H9 (cell line): ENCODE results near the gene RBFOX1. TPM values are rescaled to one million over a fixed set of nuclear protein-coding genes. Genes with fewer than 3 reads are reported as not detected.

Source experiments
- DNase-seq: peaks from one replicate; pipeline ENCODE4 v3.0.0-alpha.2; 2017
- H2AFZ ChIP-seq: one replicate; pipeline ENCODE4 v1.6.1; 2013; ENCODE audit warnings: mild to moderate bottlenecking, low read length, control low read depth, moderate library complexity
- H2AK5ac ChIP-seq: 2 replicates; pipeline ENCODE4 v1.6.1; 2013; ENCODE audit warnings: low read length, control low read depth, mixed read lengths; ENCODE audit not compliant: insufficient read length
- H2BK120ac ChIP-seq: one replicate; pipeline ENCODE4 v1.6.1; 2013; ENCODE audit warnings: low read depth, mild to moderate bottlenecking, low read length, control low read depth, inconsistent platforms; ENCODE audit not compliant: poor library complexity, severe bottlenecking
- H2BK12ac ChIP-seq: 2 replicates; pipeline ENCODE4 v1.6.1; 2013; ENCODE audit warnings: low read length, control low read depth, mixed read lengths, low read depth; ENCODE audit not compliant: insufficient read length
- H2BK15ac ChIP-seq: 2 replicates; pipeline ENCODE4 v1.6.1; 2013; ENCODE audit warnings: low read depth, low read length, control low read depth
- H2BK20ac ChIP-seq: one replicate; pipeline ENCODE4 v1.6.1; 2013; ENCODE audit warnings: low read depth, mild to moderate bottlenecking, low read length, control low read depth, inconsistent platforms; ENCODE audit not compliant: poor library complexity, severe bottlenecking
- H2BK5ac ChIP-seq: 2 replicates; pipeline ENCODE4 v1.6.1; 2013; ENCODE audit warnings: low read length, control low read depth, mixed read lengths; ENCODE audit not compliant: insufficient read length
- H3K14ac ChIP-seq: 2 replicates; pipeline ENCODE4 v1.6.1; 2013; ENCODE audit warnings: low read length, control low read depth; ENCODE audit not compliant: insufficient read depth
- H3K18ac ChIP-seq: 2 replicates; pipeline ENCODE4 v1.6.1; 2013; ENCODE audit warnings: low read depth, mild to moderate bottlenecking, mixed read lengths, low read length, control low read depth; ENCODE audit not compliant: insufficient read length
- H3K23ac ChIP-seq: 2 replicates; pipeline ENCODE4 v1.6.1; 2013; ENCODE audit warnings: low read length, control low read depth, mixed read lengths, low read depth; ENCODE audit not compliant: insufficient read length
- H3K23me2 ChIP-seq: 2 replicates; pipeline ENCODE4 v1.6.1; 2013; ENCODE audit warnings: low read depth, mild to moderate bottlenecking, mixed read lengths, low read length, control low read depth; ENCODE audit not compliant: insufficient read length, poor library complexity, severe bottlenecking
- H3K27ac ChIP-seq: 2 replicates; pipeline ENCODE4 v1.5.1; 2013; ENCODE audit warnings: low read length, control low read depth, mixed read lengths, low read depth; ENCODE audit not compliant: insufficient read length
- H3K27me3 ChIP-seq: 2 replicates; pipeline ENCODE4 v1.6.1; 2013; ENCODE audit warnings: low read length, control low read depth, inconsistent platforms; ENCODE audit not compliant: insufficient read depth
- H3K4ac ChIP-seq: 2 replicates; pipeline ENCODE4 v1.6.1; 2013; ENCODE audit warnings: low read depth, mild to moderate bottlenecking, control low read depth, inconsistent platforms, low read length, moderate library complexity
- H3K4me1 ChIP-seq: 2 replicates; pipeline ENCODE4 v1.6.1; 2013; ENCODE audit warnings: low read length, control low read depth, inconsistent platforms; ENCODE audit not compliant: insufficient read depth
- H3K4me2 ChIP-seq: 2 replicates; pipeline ENCODE4 v1.6.1; 2013; ENCODE audit warnings: low read length, control low read depth, mixed read lengths; ENCODE audit not compliant: insufficient read length, insufficient read depth
- H3K56ac ChIP-seq: 2 replicates; pipeline ENCODE4 v1.6.1; 2013; ENCODE audit warnings: low read depth, mild to moderate bottlenecking, mixed read lengths, low read length, control low read depth; ENCODE audit not compliant: insufficient read length
- H3K79me1 ChIP-seq: 2 replicates; pipeline ENCODE4 v1.6.1; 2013; ENCODE audit warnings: low read depth, mild to moderate bottlenecking, moderate library complexity, low read length, control low read depth, inconsistent platforms; ENCODE audit not compliant: insufficient read depth, poor library complexity, severe bottlenecking
- H3K79me2 ChIP-seq: 2 replicates; pipeline ENCODE4 v1.6.1; 2013; ENCODE audit warnings: low read length, control low read depth, inconsistent platforms; ENCODE audit not compliant: insufficient read depth
- H3K9ac ChIP-seq: 2 replicates; pipeline ENCODE4 v1.6.1; 2013; ENCODE audit warnings: low read length, control low read depth, mixed read lengths; ENCODE audit not compliant: insufficient read length; ENCODE audit errors: extremely low read depth
- H3K9me3 ChIP-seq: one replicate; pipeline ENCODE4 v1.6.1; 2013; ENCODE audit warnings: low read depth, low read length, inconsistent platforms; ENCODE audit not compliant: control insufficient read depth
- H3T11ph ChIP-seq: one replicate; pipeline ENCODE4 v1.6.1; 2013; ENCODE audit warnings: mild to moderate bottlenecking, low read length, control low read depth, inconsistent platforms
- H4K20me1 ChIP-seq: one replicate; pipeline ENCODE4 v1.6.1; 2013; ENCODE audit not compliant: control insufficient read depth, insufficient read length, insufficient read depth
- H4K5ac ChIP-seq: 2 replicates; pipeline ENCODE4 v1.6.1; 2013; ENCODE audit warnings: low read depth, mild to moderate bottlenecking, mixed read lengths, low read length, control low read depth; ENCODE audit not compliant: insufficient read length
- H4K8ac ChIP-seq: replicated peaks from 2 replicates; pipeline ENCODE4 v1.6.1; 2013; ENCODE audit warnings: low read length, control low read depth, mixed read lengths, low read depth; ENCODE audit not compliant: insufficient read length
- H4K91ac ChIP-seq: 2 replicates; pipeline ENCODE4 v1.6.1; 2013; ENCODE audit warnings: low read depth, mild to moderate bottlenecking, moderate library complexity, mixed read lengths, low read length, control low read depth; ENCODE audit not compliant: insufficient read length
- H3K27ac Mint-ChIP-seq, 3 experiments: 2 replicates in 2 of 3; 3 replicates in 1 of 3; pipeline ENCODE4 v1.8.0; 2020 to 2021; ENCODE audit warnings: mixed read lengths in 3 of 3, mild to moderate bottlenecking in 1 of 3, moderate library complexity in 1 of 3
- H3K27me3 Mint-ChIP-seq: 2 replicates; pipeline ENCODE4 v1.8.0; 2021; ENCODE audit warnings: low read depth, mild to moderate bottlenecking, moderate library complexity, mixed read lengths
- H3K36me3 Mint-ChIP-seq, 3 experiments: 2 replicates in 2 of 3; 3 replicates in 1 of 3; pipeline ENCODE4 v1.8.0; 2020 to 2021; ENCODE audit warnings: low read depth in 3 of 3, mixed read lengths in 3 of 3; ENCODE audit not compliant: insufficient read depth in 1 of 3
- H3K4me1 Mint-ChIP-seq, 2 experiments: 2 replicates each; pipeline ENCODE4 v1.8.0; 2020; ENCODE audit warnings: mixed read lengths in 2 of 2
- H3K4me3 Mint-ChIP-seq, 2 experiments: 2 replicates in 1 of 2; 3 replicates in 1 of 2; pipeline ENCODE4 v1.8.0; 2020 to 2021; ENCODE audit warnings: mild to moderate bottlenecking in 2 of 2, mixed read lengths in 2 of 2, moderate library complexity in 1 of 2
- H3K9me3 Mint-ChIP-seq, 2 experiments: 2 replicates in 1 of 2; 3 replicates in 1 of 2; pipeline ENCODE4 v1.8.0; 2020; ENCODE audit warnings: mild to moderate bottlenecking in 2 of 2, mixed read lengths in 2 of 2, moderate library complexity in 1 of 2
- CTCF ChIP-seq: fragments of 200-600 bp; sonication (generic); conservative IDR thresholded peaks from 3 replicates; pipeline ENCODE4 v1.8.0; 2021; ENCODE audit warnings: antibody characterized with exemption, mild to moderate bottlenecking
- WGBS: extraction: QIAGEN DNeasy Blood & Tissue Kit; methylation state at CpG from one replicate; pipeline ENCODE4 v1.1.7; 2013; ENCODE audit warnings: missing lambda C conversion rate, low lambda C conversion rate, mixed read lengths; ENCODE audit not compliant: insufficient read length; ENCODE audit errors: extremely low coverage; 5-methylcytosine and 5-hydroxymethylcytosine counted together
- total RNA-seq: library from RNA; stranded (reverse); gene quantifications from 2 replicates; pipeline ENCODE4 v1.2.1, GENCODE V29; 2021

Gene RBFOX1
- total RNA-seq, 1 experiment from 2014 or later = 2.0 TPM

- Histone ChIP-seq H3K18ac (no peak overlapping the region), H4K91ac (no peak overlapping the region), H4K8ac (no peak overlapping the region), H3K14ac (no peak overlapping the region), H3K27me3 (no peaks in the 10 kb centered on the region), H2BK20ac (no peak overlapping the region), H3K23ac (no peak overlapping the region), H3K4me2 (no peak overlapping the region), H3K79me2 (no peaks in the 10 kb centered on the region), H3K4me1 (0 out of 2 replicates have a peak, but pooled peaks cover 2% of the 10 kb centered on the region), H2AK5ac (no peak overlapping the region), H2AFZ (no peak overlapping the region), H3K9me3 (no peaks in the 10 kb centered on the region), H2BK5ac (no peak overlapping the region), H3K4ac (no peak overlapping the region), H2BK12ac (no peak overlapping the region), H3K27ac (no peak overlapping the region), H3K23me2 (no peaks in the 10 kb centered on the region), H3K9ac (no peak overlapping the region), H2BK15ac (no peak overlapping the region), H4K5ac (no peak overlapping the region), H3K56ac (no peak overlapping the region), H3K79me1 (no peaks in the 10 kb centered on the region), H4K20me1 (no peaks in the 10 kb centered on the region), H2BK120ac (no peak overlapping the region), H3T11ph (no peak overlapping the region)
- no peak for TF ChIP-seq CTCF
- Mint-ChIP-seq H3K4me3 (no peak overlapping the region), H3K27me3 (no peaks in the 10 kb centered on the region; the same call in 1 of the 2 replicates), H3K36me3 (no peaks in the 10 kb centered on the region), H3K9me3 (no peaks in the 10 kb centered on the region; a peak in 1 of 5 replicates), H3K4me1 (peaks cover 14 to 15% of the 10 kb centered on the region in 2 experiments), H3K27ac (no peak overlapping the region)
- DNase-seq = no peak
- no CpG with 5 or more reads among the region's 6 CpGs for WGBS
Measured at GRCh38 chr16:7605812-7606211, 273.2 kb downstream of the RBFOX1 start.
